ENCODE results near the gene EIF3D. TPM values are rescaled to one million over a fixed set of nuclear protein-coding genes. Genes with fewer than 3 reads are reported as not detected.
A peak's percentile ranks its signal among the peaks of the same experiment; 100 is the strongest.

Gene EIF3D
- total RNA-seq, 1 donor from 2014 or later = 212 TPM

- H3K4me1 ChIP-seq = peaks cover 37 to 74% of the 10 kb centered on the region in 2 donors
- peak overlapping the region; percentile 96 to 97 for H3K27ac ChIP-seq
- no peak overlapping the region for H3K4me3 ChIP-seq
- intact Hi-C loops (cut with DNase I) = loop anchor here (2.0 kb wide), 1 partner anchor 77 kb away; the partner anchor contains the start of gene MYH9
- no peaks in the 10 kb centered on the region for H3K9me3 ChIP-seq
- DNase-seq (ENCODE audit: low spot score in 2 of 2) = peak in 1 of 2 donors; percentile 83
- no peaks in the 10 kb centered on the region for H3K36me3 ChIP-seq
- H3K27me3 ChIP-seq = no peaks in the 10 kb centered on the region
- no peak for TF ChIP-seq CTCF (IDR thresholded peaks at IDR 0.05)
Measured at GRCh38 chr22:36463783-36464184, 65.2 kb downstream of the EIF3D start.

GRCh38 chr22:36461665-36462649 is 67.0 kb downstream of the EIF3D start:
- Histone ChIP-seq H3K9me3 (no peaks in the 10 kb centered on the region), H3K4me1 (peaks cover 30 to 67% of the 10 kb centered on the region in 2 donors), H3K36me3 (no peaks in the 10 kb centered on the region), H3K27ac (peak overlapping the region; percentile 96 to 97), H3K4me3 (no peak overlapping the region), H3K27me3 (no peaks in the 10 kb centered on the region)
- peak in 1 of 2 donors; percentile 95 for DNase-seq (ENCODE audit: low spot score in 2 of 2)
- no peak for TF ChIP-seq CTCF (IDR thresholded peaks at IDR 0.05)
- intact Hi-C loops (cut with DNase I) = loop anchor here (2.0 kb wide), 1 partner anchor 75 kb away; the partner anchor contains the start of gene MYH9

Other genes starting within 250 kb of the EIF3D start
- gene MYH9, start 141.2 kb downstream of the EIF3D start, total RNA-seq = 1,114 TPM
- gene TXN2, start 47.5 kb downstream of the EIF3D start, total RNA-seq = 16.2 TPM
- gene FOXRED2, start 22.1 kb downstream of the EIF3D start, total RNA-seq = 25.9 TPM
- not detected for gene CACNG2, start 174.6 kb upstream of the EIF3D start, total RNA-seq
- 2.7 TPM for gene IFT27, start 247.0 kb upstream of the EIF3D start, total RNA-seq